K562 (cell line): ENCODE results near the gene APOBEC3C. TPM values are rescaled to one million over a fixed set of nuclear protein-coding genes. Genes with fewer than 3 reads are reported as not detected.

Experiments used
- CBX1 ChIP-seq: sonication (generic); IDR thresholded peaks from 2 replicates; pipeline ENCODE4 v1.6.1; 2016; ENCODE audit warnings: antibody characterized with exemption, low read depth, mild to moderate bottlenecking
- CXXC5 ChIP-seq: fragments of 250-450 bp; sonication (Bioruptor Pico); IDR thresholded peaks from 2 replicates; pipeline ENCODE4 v1.8.0; 2022; ENCODE audit warnings: inconsistent platforms, mild to moderate bottlenecking, moderate library complexity
- DPF2 ChIP-seq: fragments of 450-650 bp; IDR thresholded peaks from 2 replicates; pipeline ENCODE4 v1.6.1; 2016
- GATA2 ChIP-seq: sonication (generic); formaldehyde crosslinking; IDR thresholded peaks from 2 replicates; pipeline ENCODE4 v1.4.0; 2020; ENCODE audit warnings: mild to moderate bottlenecking, missing genetic modification reagents
- GTF2E2 ChIP-seq: fragments of 200-800 bp; sonication (Bioruptor generic); IDR thresholded peaks from 2 replicates; pipeline ENCODE4 v1.6.1; 2016; ENCODE audit warnings: missing genetic modification characterization, missing compliant biosample characterization
- LCOR ChIP-seq: sonication (generic); formaldehyde crosslinking; IDR thresholded peaks from 2 replicates; pipeline ENCODE4 v1.8.0; 2022; ENCODE audit warnings: mild to moderate bottlenecking, missing genetic modification reagents
- MAZ ChIP-seq, 2 experiments: fragments of 450-650 bp in 1 of 2; sonication (generic) in 1 of 2; formaldehyde crosslinking; IDR thresholded peaks in 1 of 2; conservative IDR thresholded peaks in 1 of 2; 2 replicates each; pipeline versions ENCODE4 v1.4.0 to v1.5.0; 2020; ENCODE audit warnings: mild to moderate bottlenecking in 1 of 2, missing genetic modification reagents in 1 of 2
- MTA3 ChIP-seq: fragments of 450-650 bp; formaldehyde crosslinking; IDR thresholded peaks from 2 replicates; pipeline ENCODE4 v1.6.1; 2017; ENCODE audit warnings: mild to moderate bottlenecking, borderline replicate concordance
- MYNN ChIP-seq, 2 experiments: sonication (generic); formaldehyde crosslinking in 1 of 2; IDR thresholded peaks; 2 replicates each; pipeline versions ENCODE4 v1.5.0 to v1.6.1; 2016 to 2020; ENCODE audit warnings: antibody characterized with exemption in 1 of 2, missing genetic modification reagents in 1 of 2
- SNRNP70 ChIP-seq: fragments of 200-400 bp; formaldehyde crosslinking; optimal IDR thresholded peaks from 2 replicates; pipeline ENCODE3; 2017; ENCODE audit warnings: low read depth, low read length
- TAF9B ChIP-seq: fragments of 450-650 bp; IDR thresholded peaks from 2 replicates; pipeline ENCODE4 v1.6.1; 2018; ENCODE audit warnings: mild to moderate bottlenecking; ENCODE audit not compliant: partially characterized antibody
- TAL1 ChIP-seq: fragments of 450-650 bp; IDR thresholded peaks from 2 replicates; pipeline ENCODE4 v1.6.1; 2016; ENCODE audit warnings: mild to moderate bottlenecking
- TBL1XR1 ChIP-seq, 2 experiments: IDR thresholded peaks; 2 replicates each; pipeline ENCODE4 v1.6.1; 2012; ENCODE audit warnings: improper control_type of control experiment in 2 of 2, low read length in 2 of 2, mild to moderate bottlenecking in 1 of 2
- TBP ChIP-seq: optimal IDR thresholded peaks from 2 replicates; pipeline ENCODE3; 2011; ENCODE audit warnings: low read depth, low read length, improper control_type of control experiment
- ZNF174 ChIP-seq: fragments of 250-450 bp; sonication (Bioruptor Pico); IDR thresholded peaks from 2 replicates; pipeline ENCODE4 v1.4.0; 2020; ENCODE audit warnings: mild to moderate bottlenecking
- polyA plus RNA-seq, 8 experiments: library from polyadenylated mRNA; depleted of rRNA in 4 of 8; stranded (reverse) in 5 of 8; unstranded in 3 of 8; fragments of >200 nt; fragmentation: Nextera tagmentation in 2 of 8; fragmentation: Illumina TruSeq in 1 of 8; extraction: Ambion mirVana in 2 of 8; extraction: Trizol in 1 of 8; gene quantifications; 2 replicates each; pipeline versions ENCODE4 v1.2.1 to v1.2.3, GENCODE V29; 2011 to 2014; ENCODE audit warnings: inconsistent platforms in 1 of 8, missing spikeins in 1 of 8
- total RNA-seq, 7 experiments: library from RNA; depleted of rRNA in 6 of 7; stranded (reverse); fragments of >200 nt in 6 of 7; fragmentation: Illumina TruSeq in 2 of 7; extraction: Trizol in 2 of 7; gene quantifications; 2 replicates each; pipeline versions ENCODE4 v1.2.1 to v1.2.3, GENCODE V29; 2011 to 2021; ENCODE audit warnings: low replicate concordance in 1 of 7
- TF ChIP-seq, protein P1 (sequence below), 2 experiments: fragments of 450-650 bp; IDR thresholded peaks; 2 replicates each; pipeline ENCODE4 v1.6.1; 2016; ENCODE audit warnings: mild to moderate bottlenecking in 2 of 2, borderline replicate concordance in 1 of 2, low read depth in 1 of 2, moderate library complexity in 1 of 2
- TF ChIP-seq, protein P2 (sequence below), 2 experiments: fragments of 450-650 bp; conservative IDR thresholded peaks; 2 replicates each; pipeline ENCODE4 v1.6.1; 2017; ENCODE audit warnings: mild to moderate bottlenecking in 2 of 2, moderate library complexity in 2 of 2

The APOBEC3C gene
- total and polyA plus RNA-seq, 9 of the 15 experiments (the other 6 are each of a cell fraction or from before 2014, with no cell fraction given) = 12.4 to 285 (median 55.5) TPM

DNA sequence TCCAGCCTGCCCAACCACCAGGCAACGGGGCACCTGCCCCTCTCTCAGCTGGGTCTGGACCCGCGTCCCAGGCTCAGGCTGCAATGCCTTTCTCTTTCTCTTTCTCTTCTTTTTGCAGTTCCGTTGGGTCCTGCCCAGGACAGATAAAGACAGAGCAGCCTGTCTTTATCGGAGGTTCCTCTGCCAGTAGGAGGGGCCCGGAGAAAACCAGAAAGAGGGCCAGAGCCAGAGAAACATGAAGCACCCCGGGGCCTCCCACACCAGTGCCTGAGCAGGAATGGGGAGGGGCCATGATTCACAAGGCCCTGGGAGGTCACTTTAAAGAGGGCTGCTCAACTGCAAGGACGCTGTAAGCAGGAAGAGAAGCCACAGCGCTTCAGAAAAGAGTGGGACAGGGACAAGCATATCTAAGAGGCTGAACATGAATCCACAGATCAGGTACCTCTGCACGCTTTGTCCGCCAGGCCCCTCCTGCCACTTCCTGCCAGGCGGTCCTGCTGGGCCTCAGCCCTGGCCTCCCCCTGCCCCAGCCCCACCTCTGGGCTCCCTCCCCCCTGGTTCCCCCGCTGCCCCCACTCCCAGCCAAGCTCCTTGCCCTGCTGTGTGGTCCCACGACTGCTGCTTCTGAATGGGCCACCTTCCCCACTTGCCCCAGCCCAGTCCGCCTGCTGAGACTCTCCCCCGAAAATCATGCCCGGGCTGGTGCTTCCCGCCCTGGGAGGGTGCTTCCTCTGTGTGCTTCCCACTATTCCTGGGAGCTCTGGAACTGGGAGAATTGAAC, at the start of gene APOBEC3C (continued):
- TF ChIP-seq DPF2 = peak; percentile 63
- TF ChIP-seq MTA3 = peak; percentile 72; the same call in 1 of the 2 replicates
- no peak for TF ChIP-seq SNRNP70
- no peak for TF ChIP-seq LCOR (CRISPR knock-in tag)
- TF ChIP-seq ZNF174 (CRISPR knock-in tag) = no peak
- TF ChIP-seq MAZ (CRISPR knock-in tag; conservative IDR thresholded peaks at IDR 0.05 in 1 of 2, IDR thresholded peaks at IDR 0.05 in 1 of 2) = peak in 1 of 2 experiments; percentile 71; a peak in 3 of 4 replicates
- peak; percentile 64; the same call in 1 of the 2 replicates for TF ChIP-seq MYNN (IDR thresholded peaks at IDR 0.05)
- TF ChIP-seq MYNN (CRISPR knock-in tag; IDR thresholded peaks at IDR 0.05) = no peak
- TF ChIP-seq GTF2E2 (tag) = no peak
- TF ChIP-seq TAL1 = peak; percentile 73
- TF ChIP-seq TAF9B = peak; percentile 77
- TF ChIP-seq, protein P1, sequence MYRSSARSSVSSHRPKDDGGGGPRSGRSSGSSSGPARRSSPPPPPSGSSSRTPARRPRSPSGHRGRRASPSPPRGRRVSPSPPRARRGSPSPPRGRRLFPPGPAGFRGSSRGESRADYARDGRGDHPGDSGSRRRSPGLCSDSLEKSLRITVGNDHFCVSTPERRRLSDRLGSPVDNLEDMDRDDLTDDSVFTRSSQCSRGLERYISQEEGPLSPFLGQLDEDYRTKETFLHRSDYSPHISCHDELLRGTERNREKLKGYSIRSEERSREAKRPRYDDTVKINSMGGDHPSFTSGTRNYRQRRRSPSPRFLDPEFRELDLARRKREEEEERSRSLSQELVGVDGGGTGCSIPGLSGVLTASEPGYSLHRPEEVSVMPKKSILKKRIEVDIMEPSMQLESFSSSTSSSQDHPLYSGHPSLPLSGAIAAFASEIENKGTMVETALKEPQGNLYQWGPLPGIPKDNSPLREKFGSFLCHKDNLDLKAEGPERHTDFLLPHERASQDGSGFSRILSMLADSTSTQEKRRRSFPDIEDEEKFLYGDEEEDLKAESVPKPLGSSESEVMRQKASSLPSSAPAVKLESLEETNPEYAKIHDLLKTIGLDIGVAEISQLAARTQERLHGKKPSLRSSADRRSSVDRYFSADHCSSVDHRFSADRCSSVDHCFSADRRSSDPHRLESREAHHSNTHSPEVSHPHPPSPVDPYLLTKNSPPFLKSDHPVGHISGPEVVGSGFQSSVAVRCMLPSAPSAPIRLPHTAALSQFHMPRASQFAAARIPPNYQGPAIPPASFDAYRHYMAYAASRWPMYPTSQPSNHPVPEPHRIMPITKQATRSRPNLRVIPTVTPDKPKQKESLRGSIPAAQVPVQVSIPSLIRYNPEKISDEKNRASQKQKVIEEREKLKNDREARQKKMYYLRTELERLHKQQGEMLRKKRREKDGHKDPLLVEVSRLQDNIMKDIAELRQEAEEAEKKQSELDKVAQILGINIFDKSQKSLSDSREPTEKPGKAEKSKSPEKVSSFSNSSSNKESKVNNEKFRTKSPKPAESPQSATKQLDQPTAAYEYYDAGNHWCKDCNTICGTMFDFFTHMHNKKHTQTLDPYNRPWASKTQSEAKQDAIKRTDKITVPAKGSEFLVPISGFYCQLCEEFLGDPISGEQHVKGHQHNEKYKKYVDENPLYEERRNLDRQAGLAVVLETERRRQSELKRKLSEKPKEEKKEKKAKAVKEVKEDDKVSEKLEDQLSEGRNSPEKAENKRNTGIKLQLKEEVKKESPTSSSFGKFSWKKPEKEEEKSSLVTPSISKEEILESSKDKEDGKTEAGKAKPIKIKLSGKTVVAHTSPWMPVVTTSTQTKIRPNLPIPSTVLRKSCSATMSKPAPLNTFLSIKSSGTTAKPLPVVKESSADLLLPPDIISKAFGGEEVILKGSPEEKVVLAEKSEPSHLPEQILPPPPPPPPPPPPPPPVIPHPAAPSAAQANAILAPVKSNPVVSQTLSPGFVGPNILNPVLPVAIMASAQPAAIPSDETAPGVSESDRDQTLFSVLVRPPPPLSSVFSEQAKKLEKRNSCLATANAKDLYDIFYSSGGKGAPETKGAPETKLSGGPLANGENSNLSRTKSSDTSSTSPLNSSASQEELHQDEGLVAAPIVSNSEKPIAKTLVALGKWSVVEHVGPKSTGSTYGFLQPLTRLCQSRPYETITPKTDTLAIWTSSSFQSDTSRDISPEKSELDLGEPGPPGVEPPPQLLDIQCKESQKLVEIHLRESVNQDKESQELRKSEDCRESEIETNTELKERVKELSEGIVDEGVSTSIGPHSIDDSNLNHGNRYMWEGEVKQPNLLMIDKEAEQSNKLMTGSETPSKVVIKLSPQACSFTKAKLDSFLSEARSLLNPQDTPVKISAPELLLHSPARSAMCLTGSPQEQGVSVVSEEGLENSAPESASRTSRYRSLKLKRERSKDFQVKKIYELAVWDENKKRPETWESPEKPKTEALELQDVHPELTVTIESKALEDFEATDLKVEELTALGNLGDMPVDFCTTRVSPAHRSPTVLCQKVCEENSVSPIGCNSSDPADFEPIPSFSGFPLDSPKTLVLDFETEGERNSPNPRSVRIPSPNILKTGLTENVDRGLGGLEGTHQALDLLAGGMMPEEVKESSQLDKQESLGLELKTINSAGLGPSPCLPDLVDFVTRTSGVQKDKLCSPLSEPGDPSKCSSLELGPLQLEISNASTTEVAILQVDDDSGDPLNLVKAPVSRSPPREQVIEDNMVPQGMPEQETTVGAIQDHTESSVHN (IDR thresholded peaks at IDR 0.05; ENCODE audit: borderline replicate concordance in 1 of 2, low read depth in 1 of 2) = 0 out of 4 replicates have a peak, but pooled peaks of 1 of the 2 experiments have one; percentile 40
- peak; percentile 50 for TF ChIP-seq GATA2
- TF ChIP-seq TBL1XR1 (IDR thresholded peaks at IDR 0.05; ENCODE audit: low read length in 2 of 2) = peak in 1 of 2 experiments; percentile 54; a peak in 1 of 4 replicates
- TF ChIP-seq CBX1 = peak; percentile 46; the same call in 1 of the 2 replicates
- peak; percentile 55 for TF ChIP-seq CXXC5 (CRISPR knock-in tag)
- TF ChIP-seq, protein P2, sequence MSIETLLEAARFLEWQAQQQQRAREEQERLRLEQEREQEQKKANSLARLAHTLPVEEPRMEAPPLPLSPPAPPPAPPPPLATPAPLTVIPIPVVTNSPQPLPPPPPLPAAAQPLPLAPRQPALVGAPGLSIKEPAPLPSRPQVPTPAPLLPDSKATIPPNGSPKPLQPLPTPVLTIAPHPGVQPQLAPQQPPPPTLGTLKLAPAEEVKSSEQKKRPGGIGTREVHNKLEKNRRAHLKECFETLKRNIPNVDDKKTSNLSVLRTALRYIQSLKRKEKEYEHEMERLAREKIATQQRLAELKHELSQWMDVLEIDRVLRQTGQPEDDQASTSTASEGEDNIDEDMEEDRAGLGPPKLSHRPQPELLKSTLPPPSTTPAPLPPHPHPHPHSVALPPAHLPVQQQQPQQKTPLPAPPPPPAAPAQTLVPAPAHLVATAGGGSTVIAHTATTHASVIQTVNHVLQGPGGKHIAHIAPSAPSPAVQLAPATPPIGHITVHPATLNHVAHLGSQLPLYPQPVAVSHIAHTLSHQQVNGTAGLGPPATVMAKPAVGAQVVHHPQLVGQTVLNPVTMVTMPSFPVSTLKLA (conservative IDR thresholded peaks at IDR 0.05) = peak; percentile 37 to 70
- TF ChIP-seq TBP = peak; percentile 65
